SK-N-SH (cell line): ENCODE results near the gene MAML3. TPM values are rescaled to one million over a fixed set of nuclear protein-coding genes. Genes with fewer than 3 reads are reported as not detected.

Experiments
- CTCF ChIA-PET: fragments of 300-600, 350-600 bp; formaldehyde crosslinking; extraction: SDS; loops from one replicate; lab custom pipeline; 2021; lab: Yijun Ruan, JAX
- POLR2A ChIA-PET: fragments of 350-600 bp; sonication (Branson Sonifier 250); formaldehyde crosslinking; extraction: SDS; loops from one replicate; lab custom pipeline; 2020; ENCODE audit warnings: antibody characterized with exemption, inconsistent platforms; lab: Yijun Ruan, JAX
- DNase-seq: peaks from one replicate; pipeline ENCODE4 v3.0.0; 2012
- H2AFZ ChIP-seq: fragments of 200-600 bp; sonication (generic); 2 replicates; pipeline ENCODE4 v1.8.1; 2016; ENCODE audit warnings: antibody characterized with exemption, mild to moderate bottlenecking, low read depth
- H3F3A ChIP-seq: fragments of 200-600 bp; sonication (generic); replicated peaks from 2 replicates; pipeline ENCODE3; 2016; ENCODE audit warnings: antibody characterized with exemption, mild to moderate bottlenecking; ENCODE audit not compliant: insufficient read depth
- H3K27ac ChIP-seq, 2 experiments: fragments of 200-500 bp in 1 of 2; fragments of 200-600 bp in 1 of 2; sonication (Bioruptor generic) in 1 of 2; sonication (generic), shearing (Covaris generic) in 1 of 2; 2 replicates each; pipeline versions ENCODE4 v1.5.1 to v1.6.1; 2014 to 2016; ENCODE audit warnings: low read depth in 2 of 2, inconsistent platforms in 1 of 2, low read length in 1 of 2, mild to moderate bottlenecking in 1 of 2, mixed read lengths in 1 of 2
- H3K27me3 ChIP-seq: fragments of 200-600 bp; sonication (generic), shearing (Covaris generic); 2 replicates; pipeline ENCODE4 v1.6.1; 2016; ENCODE audit warnings: mixed run types; ENCODE audit not compliant: insufficient read depth
- H3K36me3 ChIP-seq, 2 experiments: fragments of 200-500 bp in 1 of 2; fragments of 200-600 bp in 1 of 2; sonication (Bioruptor generic) in 1 of 2; sonication (generic) in 1 of 2; replicated peaks in 1 of 2; 2 replicates each; pipeline versions ENCODE3 to v1.5.1; 2014 to 2016; ENCODE audit warnings: low read length in 1 of 2, mild to moderate bottlenecking in 1 of 2; ENCODE audit not compliant: insufficient read depth in 2 of 2, control insufficient read depth in 1 of 2
- H3K4me1 ChIP-seq, 2 experiments: fragments of 200-500 bp in 1 of 2; fragments of 200-600 bp in 1 of 2; sonication (Bioruptor generic) in 1 of 2; sonication (generic), shearing (Covaris generic) in 1 of 2; 2 replicates each; pipeline versions ENCODE4 v1.5.1 to v1.6.1; 2014 to 2016; ENCODE audit warnings: low read depth in 1 of 2, low read length in 1 of 2, mixed run types in 1 of 2; ENCODE audit not compliant: insufficient read depth in 2 of 2, control insufficient read depth in 1 of 2
- H3K4me2 ChIP-seq: fragments of 200-600 bp; sonication (generic), shearing (Covaris generic); 2 replicates; pipeline ENCODE4 v1.6.1; 2017; ENCODE audit warnings: mixed run types
- H3K4me3 ChIP-seq, 2 experiments: fragments of 200-500 bp in 1 of 2; fragments of 200-600 bp in 1 of 2; sonication (Bioruptor generic) in 1 of 2; sonication (generic), shearing (Covaris generic) in 1 of 2; 2 replicates each; pipeline versions ENCODE4 v1.5.1 to v1.8.1; 2014 to 2016; ENCODE audit warnings: low read depth in 2 of 2, inconsistent platforms in 1 of 2, low read length in 1 of 2, mild to moderate bottlenecking in 1 of 2, mixed read lengths in 1 of 2, moderate library complexity in 1 of 2
- H3K79me2 ChIP-seq: fragments of 200-600 bp; sonication (generic); 2 replicates; pipeline ENCODE4 v1.8.1; 2017; ENCODE audit warnings: mild to moderate bottlenecking; ENCODE audit not compliant: insufficient read depth
- H3K9ac ChIP-seq: fragments of 200-600 bp; sonication (generic); 2 replicates; pipeline ENCODE4 v1.6.1; 2017; ENCODE audit warnings: mixed run types
- H3K9me2 ChIP-seq: fragments of 200-600 bp; sonication (generic); 2 replicates; pipeline ENCODE4 v1.6.1; 2017; ENCODE audit warnings: mixed run types
- H3K9me3 ChIP-seq: fragments of 200-600 bp; sonication (generic); 2 replicates; pipeline ENCODE4 v1.6.1; 2017; ENCODE audit warnings: mixed run types, mild to moderate bottlenecking, moderate library complexity
- H4K20me1 ChIP-seq: fragments of 200-600 bp; sonication (generic); 2 replicates; pipeline ENCODE4 v1.6.1; 2017; ENCODE audit warnings: mild to moderate bottlenecking, mixed run types; ENCODE audit not compliant: insufficient read depth
- EP300 ChIP-seq, 2 experiments: IDR thresholded peaks; 2 replicates each; pipeline versions ENCODE4 v1.4.0 to v1.6.1; 2012; ENCODE audit warnings: borderline replicate concordance in 1 of 2, low read depth in 1 of 2, low read length in 1 of 2
- EZH2phosphoT487 ChIP-seq: fragments of 200-600 bp; sonication (generic); IDR thresholded peaks from 2 replicates; pipeline ENCODE4 v1.6.1; 2017; ENCODE audit warnings: low read depth, mixed run types, mild to moderate bottlenecking, antibody characterized with exemption, moderate library complexity, borderline replicate concordance
- FOSL2 ChIP-seq: IDR thresholded peaks from 2 replicates; pipeline ENCODE4 v1.4.0; 2012; ENCODE audit warnings: low read depth, mild to moderate bottlenecking, moderate library complexity, borderline replicate concordance
- IRF3 ChIP-seq: fragments of 150-350 bp; IDR thresholded peaks from 2 replicates; pipeline ENCODE4 v1.6.1; 2016; ENCODE audit warnings: mild to moderate bottlenecking, low read depth, low read length
- JUND ChIP-seq: IDR thresholded peaks from 2 replicates; pipeline ENCODE4 v1.4.0; 2012
- MEF2A ChIP-seq: IDR thresholded peaks from 2 replicates; pipeline ENCODE4 v1.4.0; 2012; ENCODE audit warnings: low read depth, borderline replicate concordance
- MXI1 ChIP-seq: IDR thresholded peaks from 2 replicates; pipeline ENCODE4 v1.6.1; 2012; ENCODE audit warnings: mild to moderate bottlenecking, low read depth, low read length, improper control_type of control experiment
- NFIC ChIP-seq: IDR thresholded peaks from 2 replicates; pipeline ENCODE4 v1.4.0; 2012; ENCODE audit warnings: borderline replicate concordance
- NRF1 ChIP-seq: IDR thresholded peaks from 2 replicates; pipeline ENCODE4 v1.6.1; 2012; ENCODE audit warnings: low read depth, mild to moderate bottlenecking, low read length
- PBX3 ChIP-seq: IDR thresholded peaks from 2 replicates; pipeline ENCODE4; 2012
- RAD21 ChIP-seq: IDR thresholded peaks from 2 replicates; pipeline ENCODE4 v1.6.1; 2012; ENCODE audit warnings: mild to moderate bottlenecking, low read length
- RFX5 ChIP-seq: IDR thresholded peaks from 2 replicates; pipeline ENCODE4 v1.6.1; 2012; ENCODE audit warnings: mild to moderate bottlenecking, improper control_type of control experiment, low read length
- SMC3 ChIP-seq: IDR thresholded peaks from 2 replicates; pipeline ENCODE4 v1.6.1; 2012; ENCODE audit warnings: low read depth, low read length, improper control_type of control experiment
- TAF1 ChIP-seq: IDR thresholded peaks from 2 replicates; pipeline ENCODE4 v1.6.1; 2012; ENCODE audit warnings: low read depth, mild to moderate bottlenecking, low read length, moderate library complexity, borderline replicate concordance
- TCF12 ChIP-seq: IDR thresholded peaks from 2 replicates; pipeline ENCODE4 v1.4.0; 2012
- USF1 ChIP-seq: IDR thresholded peaks from 2 replicates; pipeline ENCODE4 v1.4.0; 2012; ENCODE audit warnings: low read depth, borderline replicate concordance
- USF2 ChIP-seq: fragments of 150-350 bp; IDR thresholded peaks from 2 replicates; pipeline ENCODE4 v1.6.1; 2017; ENCODE audit warnings: antibody characterized with exemption, low read length, low read depth, borderline replicate concordance
- YY1 ChIP-seq: IDR thresholded peaks from 2 replicates; pipeline ENCODE4 v1.4.0; 2012; ENCODE audit warnings: low read depth, mild to moderate bottlenecking
- WGBS: methylation state at CpG from one replicate; pipeline ENCODE4 v1.1.6; 2017; ENCODE audit warnings: low lambda C conversion rate; 5-methylcytosine and 5-hydroxymethylcytosine counted together
- polyA plus RNA-seq, 3 experiments: library from polyadenylated mRNA; depleted of rRNA; stranded (reverse); fragments of >200 nt; gene quantifications; 2 replicates each; pipeline ENCODE4 v1.2.3, GENCODE V29; 2012

MAML3 gene
- polyA plus RNA-seq, 1 of the 3 experiments (the other 2 are of a cell fraction) = 5.3 TPM

DNA sequence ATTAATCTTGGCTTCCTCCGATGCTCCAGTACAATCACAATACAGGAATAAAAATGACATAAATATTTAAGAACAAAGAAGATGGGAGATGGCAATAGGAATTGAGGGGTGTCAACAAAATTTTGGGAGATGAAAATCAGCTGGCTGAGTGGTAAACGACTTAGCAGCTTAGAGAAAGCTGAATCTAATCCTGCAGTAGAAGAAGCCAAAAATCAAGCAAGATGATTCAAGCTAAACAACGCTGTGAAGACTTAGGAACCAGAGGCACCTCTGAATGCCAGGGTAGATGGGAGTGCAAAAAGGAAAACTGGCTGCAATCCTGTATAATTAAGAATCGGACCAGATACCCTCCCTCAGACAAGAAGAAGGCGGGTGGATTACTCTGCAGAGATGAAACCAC, 273.1 kb downstream of the MAML3 start:
- no peak overlapping the region for H3K9ac ChIP-seq
- H3K27ac ChIP-seq = peak overlapping the region in 1 of 2 experiments; percentile 29; a peak in 2 of 4 replicates
- H4K20me1 ChIP-seq = no peaks in the 10 kb centered on the region
- no peaks in the 10 kb centered on the region for H3K27me3 ChIP-seq
- peaks cover 0 to 26% of the 10 kb centered on the region in 2 experiments; a peak in 2 of 4 replicates for H3K4me1 ChIP-seq
- no peaks in the 10 kb centered on the region for H3F3A ChIP-seq
- no peak for DNase-seq
- H3K9me2 ChIP-seq = no peaks in the 10 kb centered on the region
- no peak overlapping the region for H2AFZ ChIP-seq
- ChIA-PET POLR2A (interaction anchor here (1.0 to 1.4 kb wide), 2 partner anchors 21 to 140 kb away, joined by 3 read pairs; no protein-coding TSS in a partner anchor), CTCF (interaction anchor here (0.9 to 1.4 kb wide), 4 partner anchors 20 to 372 kb away, joined by 3 to 4 read pairs (median 3); no protein-coding TSS in a partner anchor)
- no peak overlapping the region for H3K4me3 ChIP-seq
- H3K4me2 ChIP-seq = no peak overlapping the region
- WGBS = 94% methylated on average over 5 of the region's 5 CpGs
- H3K79me2 ChIP-seq = no peaks in the 10 kb centered on the region
- no peaks in the 10 kb centered on the region for H3K9me3 ChIP-seq
- H3K36me3 ChIP-seq = no peaks in the 10 kb centered on the region
- TF ChIP-seq USF1 (no peak), MEF2A (no peak), EZH2phosphoT487 (no peak), NFIC (no peak), PBX3 (no peak), JUND (no peak), FOSL2 (no peak), YY1 (no peak), IRF3 (no peak), USF2 (no peak), RAD21 (no peak)

- Histone ChIP-seq H2AFZ (no peak overlapping the region), H3K9me2 (no peaks in the 10 kb centered on the region), H4K20me1 (no peaks in the 10 kb centered on the region), H3K36me3 (peaks cover 0 to 3% of the 10 kb centered on the region in 2 experiments), H3K4me1 (peaks cover 0 to 34% of the 10 kb centered on the region in 2 experiments; a peak in 2 of 4 replicates), H3K4me3 (no peak overlapping the region), H3F3A (no peaks in the 10 kb centered on the region), H3K9ac (no peak overlapping the region), H3K9me3 (no peaks in the 10 kb centered on the region), H3K79me2 (no peaks in the 10 kb centered on the region), H3K27me3 (no peaks in the 10 kb centered on the region), H3K27ac (peak overlapping the region in 1 of 2 experiments; percentile 87; a peak in 2 of 4 replicates), H3K4me2 (no peak overlapping the region)
- ChIA-PET POLR2A (no interaction called here), CTCF (interaction anchor here (1.3 kb wide), 1 partner anchor 9 kb away, joined by 5 read pairs; no protein-coding TSS in a partner anchor)
- 95% methylated on average over 9 of the region's 9 CpGs for WGBS
- no peak for DNase-seq
- TF ChIP-seq FOSL2 (no peak), EP300 (IDR thresholded peaks at IDR 0.05; ENCODE audit: borderline replicate concordance in 1 of 2, low read depth in 1 of 2, low read length in 1 of 2) (no peak), RFX5 (no peak), NRF1 (no peak), TCF12 (no peak), IRF3 (no peak), TAF1 (no peak), SMC3 (no peak), MXI1 (no peak), USF2 (no peak)
Measured at GRCh38 chr4:139878050-139878449, 275.9 kb downstream of the MAML3 start.
